Measurements from ENCODE around the gene CTDSP1. TPM values are rescaled to one million over a fixed set of nuclear protein-coding genes. Genes with fewer than 3 reads are reported as not detected.

The CTDSP1 gene
- total RNA-seq, 1 experiment from 2014 or later: 25.4 TPM

DNA sequence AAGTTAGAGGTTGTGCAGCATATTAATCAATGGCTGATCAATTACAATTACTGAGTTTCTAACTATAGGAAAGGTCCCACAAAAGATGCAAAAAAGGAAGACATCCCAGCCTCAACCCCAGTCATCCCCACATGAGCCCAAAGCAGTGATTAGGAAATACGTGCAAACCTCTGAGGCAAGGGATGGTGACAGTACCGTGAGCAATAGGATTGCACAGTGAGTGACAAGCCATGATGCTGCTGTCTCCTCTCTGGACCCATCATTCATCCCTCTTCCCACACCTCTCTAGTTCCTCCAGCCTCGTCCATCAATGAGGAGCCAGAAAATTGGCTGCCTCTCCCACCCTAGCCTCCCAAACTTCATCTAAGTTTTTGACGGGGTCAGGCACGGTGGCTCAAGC lies 21.6 kb upstream of the CTDSP1 start:
- Mint-ChIP-seq H3K36me3 (no peaks in the 10 kb centered on the region), H3K4me3 (no peak overlapping the region), H3K9me3 (no peaks in the 10 kb centered on the region), H3K4me1 (no peaks in the 10 kb centered on the region), H3K27ac (no peak overlapping the region), H3K27me3 (ENCODE audit: low read depth) (peaks cover 3% of the 10 kb centered on the region; the same call in 1 of the 2 replicates)
- ChIA-PET POLR2A (no interaction called here), CTCF (interaction anchor here (1.2 kb wide), 1 partner anchor 91 kb away, joined by 3 read pairs; no protein-coding TSS in a partner anchor)
- DNase-seq (ENCODE audit: low spot score) (no peak), ATAC-seq (no peak)
- TF ChIP-seq, protein P1, sequence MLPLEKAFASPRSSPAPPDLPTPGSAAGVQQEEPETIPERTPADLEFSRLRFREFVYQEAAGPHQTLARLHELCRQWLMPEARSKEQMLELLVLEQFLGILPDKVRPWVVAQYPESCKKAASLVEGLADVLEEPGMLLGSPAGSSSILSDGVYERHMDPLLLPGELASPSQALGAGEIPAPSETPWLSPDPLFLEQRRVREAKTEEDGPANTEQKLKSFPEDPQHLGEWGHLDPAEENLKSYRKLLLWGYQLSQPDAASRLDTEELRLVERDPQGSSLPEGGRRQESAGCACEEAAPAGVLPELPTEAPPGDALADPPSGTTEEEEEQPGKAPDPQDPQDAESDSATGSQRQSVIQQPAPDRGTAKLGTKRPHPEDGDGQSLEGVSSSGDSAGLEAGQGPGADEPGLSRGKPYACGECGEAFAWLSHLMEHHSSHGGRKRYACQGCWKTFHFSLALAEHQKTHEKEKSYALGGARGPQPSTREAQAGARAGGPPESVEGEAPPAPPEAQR (CRISPR knock-in tag; IDR thresholded peaks at IDR 0.05): no peak
- no peak for TF ChIP-seq JAZF1 (CRISPR knock-in tag; IDR thresholded peaks at IDR 0.05)
- TF ChIP-seq, protein P2, sequence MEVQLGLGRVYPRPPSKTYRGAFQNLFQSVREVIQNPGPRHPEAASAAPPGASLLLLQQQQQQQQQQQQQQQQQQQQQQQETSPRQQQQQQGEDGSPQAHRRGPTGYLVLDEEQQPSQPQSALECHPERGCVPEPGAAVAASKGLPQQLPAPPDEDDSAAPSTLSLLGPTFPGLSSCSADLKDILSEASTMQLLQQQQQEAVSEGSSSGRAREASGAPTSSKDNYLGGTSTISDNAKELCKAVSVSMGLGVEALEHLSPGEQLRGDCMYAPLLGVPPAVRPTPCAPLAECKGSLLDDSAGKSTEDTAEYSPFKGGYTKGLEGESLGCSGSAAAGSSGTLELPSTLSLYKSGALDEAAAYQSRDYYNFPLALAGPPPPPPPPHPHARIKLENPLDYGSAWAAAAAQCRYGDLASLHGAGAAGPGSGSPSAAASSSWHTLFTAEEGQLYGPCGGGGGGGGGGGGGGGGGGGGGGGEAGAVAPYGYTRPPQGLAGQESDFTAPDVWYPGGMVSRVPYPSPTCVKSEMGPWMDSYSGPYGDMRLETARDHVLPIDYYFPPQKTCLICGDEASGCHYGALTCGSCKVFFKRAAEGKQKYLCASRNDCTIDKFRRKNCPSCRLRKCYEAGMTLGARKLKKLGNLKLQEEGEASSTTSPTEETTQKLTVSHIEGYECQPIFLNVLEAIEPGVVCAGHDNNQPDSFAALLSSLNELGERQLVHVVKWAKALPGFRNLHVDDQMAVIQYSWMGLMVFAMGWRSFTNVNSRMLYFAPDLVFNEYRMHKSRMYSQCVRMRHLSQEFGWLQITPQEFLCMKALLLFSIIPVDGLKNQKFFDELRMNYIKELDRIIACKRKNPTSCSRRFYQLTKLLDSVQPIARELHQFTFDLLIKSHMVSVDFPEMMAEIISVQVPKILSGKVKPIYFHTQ (CRISPR knock-in tag; IDR thresholded peaks at IDR 0.05): no peak
- TF ChIP-seq ATF1 (CRISPR knock-in tag; IDR thresholded peaks at IDR 0.05): no peak
- no peak for TF ChIP-seq ZNF317 (CRISPR knock-in tag; IDR thresholded peaks at IDR 0.05; ENCODE audit: borderline replicate concordance, low read depth)
- no peak for TF ChIP-seq RORB (CRISPR knock-in tag; IDR thresholded peaks at IDR 0.05)
- TF ChIP-seq NR1H2 (CRISPR knock-in tag; IDR thresholded peaks at IDR 0.05): no peak
- no peak for TF ChIP-seq TEAD1 (CRISPR knock-in tag; IDR thresholded peaks at IDR 0.05)
- TF ChIP-seq, protein P3, sequence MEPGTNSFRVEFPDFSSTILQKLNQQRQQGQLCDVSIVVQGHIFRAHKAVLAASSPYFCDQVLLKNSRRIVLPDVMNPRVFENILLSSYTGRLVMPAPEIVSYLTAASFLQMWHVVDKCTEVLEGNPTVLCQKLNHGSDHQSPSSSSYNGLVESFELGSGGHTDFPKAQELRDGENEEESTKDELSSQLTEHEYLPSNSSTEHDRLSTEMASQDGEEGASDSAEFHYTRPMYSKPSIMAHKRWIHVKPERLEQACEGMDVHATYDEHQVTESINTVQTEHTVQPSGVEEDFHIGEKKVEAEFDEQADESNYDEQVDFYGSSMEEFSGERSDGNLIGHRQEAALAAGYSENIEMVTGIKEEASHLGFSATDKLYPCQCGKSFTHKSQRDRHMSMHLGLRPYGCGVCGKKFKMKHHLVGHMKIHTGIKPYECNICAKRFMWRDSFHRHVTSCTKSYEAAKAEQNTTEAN (CRISPR knock-in tag; IDR thresholded peaks at IDR 0.05): no peak
- no peak for TF ChIP-seq FOXK1 (CRISPR knock-in tag; IDR thresholded peaks at IDR 0.05)
- TF ChIP-seq, protein P4, sequence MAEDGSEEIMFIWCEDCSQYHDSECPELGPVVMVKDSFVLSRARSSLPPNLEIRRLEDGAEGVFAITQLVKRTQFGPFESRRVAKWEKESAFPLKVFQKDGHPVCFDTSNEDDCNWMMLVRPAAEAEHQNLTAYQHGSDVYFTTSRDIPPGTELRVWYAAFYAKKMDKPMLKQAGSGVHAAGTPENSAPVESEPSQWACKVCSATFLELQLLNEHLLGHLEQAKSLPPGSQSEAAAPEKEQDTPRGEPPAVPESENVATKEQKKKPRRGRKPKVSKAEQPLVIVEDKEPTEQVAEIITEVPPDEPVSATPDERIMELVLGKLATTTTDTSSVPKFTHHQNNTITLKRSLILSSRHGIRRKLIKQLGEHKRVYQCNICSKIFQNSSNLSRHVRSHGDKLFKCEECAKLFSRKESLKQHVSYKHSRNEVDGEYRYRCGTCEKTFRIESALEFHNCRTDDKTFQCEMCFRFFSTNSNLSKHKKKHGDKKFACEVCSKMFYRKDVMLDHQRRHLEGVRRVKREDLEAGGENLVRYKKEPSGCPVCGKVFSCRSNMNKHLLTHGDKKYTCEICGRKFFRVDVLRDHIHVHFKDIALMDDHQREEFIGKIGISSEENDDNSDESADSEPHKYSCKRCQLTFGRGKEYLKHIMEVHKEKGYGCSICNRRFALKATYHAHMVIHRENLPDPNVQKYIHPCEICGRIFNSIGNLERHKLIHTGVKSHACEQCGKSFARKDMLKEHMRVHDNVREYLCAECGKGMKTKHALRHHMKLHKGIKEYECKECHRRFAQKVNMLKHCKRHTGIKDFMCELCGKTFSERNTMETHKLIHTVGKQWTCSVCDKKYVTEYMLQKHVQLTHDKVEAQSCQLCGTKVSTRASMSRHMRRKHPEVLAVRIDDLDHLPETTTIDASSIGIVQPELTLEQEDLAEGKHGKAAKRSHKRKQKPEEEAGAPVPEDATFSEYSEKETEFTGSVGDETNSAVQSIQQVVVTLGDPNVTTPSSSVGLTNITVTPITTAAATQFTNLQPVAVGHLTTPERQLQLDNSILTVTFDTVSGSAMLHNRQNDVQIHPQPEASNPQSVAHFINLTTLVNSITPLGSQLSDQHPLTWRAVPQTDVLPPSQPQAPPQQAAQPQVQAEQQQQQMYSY (CRISPR knock-in tag; IDR thresholded peaks at IDR 0.05): no peak
- TF ChIP-seq, protein P5, sequence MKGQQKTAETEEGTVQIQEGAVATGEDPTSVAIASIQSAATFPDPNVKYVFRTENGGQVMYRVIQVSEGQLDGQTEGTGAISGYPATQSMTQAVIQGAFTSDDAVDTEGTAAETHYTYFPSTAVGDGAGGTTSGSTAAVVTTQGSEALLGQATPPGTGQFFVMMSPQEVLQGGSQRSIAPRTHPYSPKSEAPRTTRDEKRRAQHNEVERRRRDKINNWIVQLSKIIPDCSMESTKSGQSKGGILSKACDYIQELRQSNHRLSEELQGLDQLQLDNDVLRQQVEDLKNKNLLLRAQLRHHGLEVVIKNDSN (CRISPR knock-in tag; IDR thresholded peaks at IDR 0.05): no peak
- TF ChIP-seq, protein P6, sequence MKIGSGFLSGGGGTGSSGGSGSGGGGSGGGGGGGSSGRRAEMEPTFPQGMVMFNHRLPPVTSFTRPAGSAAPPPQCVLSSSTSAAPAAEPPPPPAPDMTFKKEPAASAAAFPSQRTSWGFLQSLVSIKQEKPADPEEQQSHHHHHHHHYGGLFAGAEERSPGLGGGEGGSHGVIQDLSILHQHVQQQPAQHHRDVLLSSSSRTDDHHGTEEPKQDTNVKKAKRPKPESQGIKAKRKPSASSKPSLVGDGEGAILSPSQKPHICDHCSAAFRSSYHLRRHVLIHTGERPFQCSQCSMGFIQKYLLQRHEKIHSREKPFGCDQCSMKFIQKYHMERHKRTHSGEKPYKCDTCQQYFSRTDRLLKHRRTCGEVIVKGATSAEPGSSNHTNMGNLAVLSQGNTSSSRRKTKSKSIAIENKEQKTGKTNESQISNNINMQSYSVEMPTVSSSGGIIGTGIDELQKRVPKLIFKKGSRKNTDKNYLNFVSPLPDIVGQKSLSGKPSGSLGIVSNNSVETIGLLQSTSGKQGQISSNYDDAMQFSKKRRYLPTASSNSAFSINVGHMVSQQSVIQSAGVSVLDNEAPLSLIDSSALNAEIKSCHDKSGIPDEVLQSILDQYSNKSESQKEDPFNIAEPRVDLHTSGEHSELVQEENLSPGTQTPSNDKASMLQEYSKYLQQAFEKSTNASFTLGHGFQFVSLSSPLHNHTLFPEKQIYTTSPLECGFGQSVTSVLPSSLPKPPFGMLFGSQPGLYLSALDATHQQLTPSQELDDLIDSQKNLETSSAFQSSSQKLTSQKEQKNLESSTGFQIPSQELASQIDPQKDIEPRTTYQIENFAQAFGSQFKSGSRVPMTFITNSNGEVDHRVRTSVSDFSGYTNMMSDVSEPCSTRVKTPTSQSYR (CRISPR knock-in tag; IDR thresholded peaks at IDR 0.05): no peak
- TF ChIP-seq ETV6 (CRISPR knock-in tag; IDR thresholded peaks at IDR 0.05): no peak
- TF ChIP-seq, protein P7, sequence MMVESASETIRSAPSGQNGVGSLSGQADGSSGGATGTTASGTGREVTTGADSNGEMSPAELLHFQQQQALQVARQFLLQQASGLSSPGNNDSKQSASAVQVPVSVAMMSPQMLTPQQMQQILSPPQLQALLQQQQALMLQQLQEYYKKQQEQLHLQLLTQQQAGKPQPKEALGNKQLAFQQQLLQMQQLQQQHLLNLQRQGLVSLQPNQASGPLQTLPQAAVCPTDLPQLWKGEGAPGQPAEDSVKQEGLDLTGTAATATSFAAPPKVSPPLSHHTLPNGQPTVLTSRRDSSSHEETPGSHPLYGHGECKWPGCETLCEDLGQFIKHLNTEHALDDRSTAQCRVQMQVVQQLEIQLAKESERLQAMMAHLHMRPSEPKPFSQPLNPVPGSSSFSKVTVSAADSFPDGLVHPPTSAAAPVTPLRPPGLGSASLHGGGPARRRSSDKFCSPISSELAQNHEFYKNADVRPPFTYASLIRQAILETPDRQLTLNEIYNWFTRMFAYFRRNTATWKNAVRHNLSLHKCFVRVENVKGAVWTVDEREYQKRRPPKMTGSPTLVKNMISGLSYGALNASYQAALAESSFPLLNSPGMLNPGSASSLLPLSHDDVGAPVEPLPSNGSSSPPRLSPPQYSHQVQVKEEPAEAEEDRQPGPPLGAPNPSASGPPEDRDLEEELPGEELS (CRISPR knock-in tag; IDR thresholded peaks at IDR 0.05): no peak
- TF ChIP-seq, protein P8, sequence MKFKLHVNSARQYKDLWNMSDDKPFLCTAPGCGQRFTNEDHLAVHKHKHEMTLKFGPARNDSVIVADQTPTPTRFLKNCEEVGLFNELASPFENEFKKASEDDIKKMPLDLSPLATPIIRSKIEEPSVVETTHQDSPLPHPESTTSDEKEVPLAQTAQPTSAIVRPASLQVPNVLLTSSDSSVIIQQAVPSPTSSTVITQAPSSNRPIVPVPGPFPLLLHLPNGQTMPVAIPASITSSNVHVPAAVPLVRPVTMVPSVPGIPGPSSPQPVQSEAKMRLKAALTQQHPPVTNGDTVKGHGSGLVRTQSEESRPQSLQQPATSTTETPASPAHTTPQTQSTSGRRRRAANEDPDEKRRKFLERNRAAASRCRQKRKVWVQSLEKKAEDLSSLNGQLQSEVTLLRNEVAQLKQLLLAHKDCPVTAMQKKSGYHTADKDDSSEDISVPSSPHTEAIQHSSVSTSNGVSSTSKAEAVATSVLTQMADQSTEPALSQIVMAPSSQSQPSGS (CRISPR knock-in tag; IDR thresholded peaks at IDR 0.05; ENCODE audit: borderline replicate concordance, low read depth): no peak

All from WTC11 (cell line).